Stromal cell of bone marrow (primary cell): ENCODE data around the gene RNF150.
A peak's percentile ranks its signal among the peaks of the same experiment; 100 is the strongest.
"Not testable (repeated sequence)": the region's sequence is repeated elsewhere in the genome, so short reads cannot be mapped to it uniquely, and the experiment has no call there.

Experiments
- DNase-seq: peaks from one replicate; pipeline ENCODE4 v3.0.0-alpha.2; 2012; ENCODE audit warnings: low read depth

The RNF150 gene

GRCh38 chr4:141075553-141075952 lies 57.7 kb downstream of the RNF150 start:
- no peak for DNase-seq

- DNase-seq = peak; percentile 12
Observed at GRCh38 chr4:141074098-141074878, 59.0 kb downstream of the RNF150 start.

- no peak for DNase-seq
Observed at GRCh38 chr4:141066690-141067089, 66.6 kb downstream of the RNF150 start.

- DNase-seq = no peak
Observed at GRCh38 chr4:141065872-141066271, 67.4 kb downstream of the RNF150 start.

GRCh38 chr4:141062651-141063050 lies 70.6 kb downstream of the RNF150 start:
- DNase-seq = no peak

GRCh38 chr4:141058591-141059512 lies 74.4 kb downstream of the RNF150 start:
- peak; percentile 19 for DNase-seq

GRCh38 chr4:141057582-141057981 lies 75.7 kb downstream of the RNF150 start:
- no peak for DNase-seq

GRCh38 chr4:141056473-141056872 lies 76.8 kb downstream of the RNF150 start:
- no peak for DNase-seq

- DNase-seq = no peak
Observed at GRCh38 chr4:141054446-141054845, 78.8 kb downstream of the RNF150 start.

- DNase-seq = not testable (repeated sequence)
Observed at GRCh38 chr4:141050999-141051398, 82.3 kb downstream of the RNF150 start.

GRCh38 chr4:141047228-141047884 lies 85.9 kb downstream of the RNF150 start:
- no peak for DNase-seq

- peak; percentile 87 for DNase-seq
Observed at GRCh38 chr4:141046255-141046654, 87.0 kb downstream of the RNF150 start.

GRCh38 chr4:141045848-141046247 lies 87.4 kb downstream of the RNF150 start:
- no peak for DNase-seq

GRCh38 chr4:141041021-141041476 lies 92.2 kb downstream of the RNF150 start:
- DNase-seq = no peak

GRCh38 chr4:141039156-141039555 lies 94.1 kb downstream of the RNF150 start:
- DNase-seq = no peak

- DNase-seq = no peak
Observed at GRCh38 chr4:141038428-141038827, 94.8 kb downstream of the RNF150 start.

GRCh38 chr4:141037446-141037845 lies 95.8 kb downstream of the RNF150 start:
- no peak for DNase-seq

- DNase-seq = no peak
Observed at GRCh38 chr4:141036786-141037185, 96.5 kb downstream of the RNF150 start.

- DNase-seq = no peak
Observed at GRCh38 chr4:141035920-141036319, 97.3 kb downstream of the RNF150 start.

- peak; percentile 54 for DNase-seq
Observed at GRCh38 chr4:141028024-141028529, 105.2 kb downstream of the RNF150 start.

- DNase-seq = no peak
Observed at GRCh38 chr4:141027421-141027820, 105.8 kb downstream of the RNF150 start.

GRCh38 chr4:141026900-141027299 lies 106.4 kb downstream of the RNF150 start:
- no peak for DNase-seq
